ENCODE data around the gene PRKCE. TPM values are rescaled to one million over a fixed set of nuclear protein-coding genes. Genes with fewer than 3 reads are reported as not detected.

PRKCE gene
- total and polyA plus RNA-seq, 2 of the 8 experiments (the other 6 are each of a cell fraction or from before 2014, with no cell fraction given): 0.54 to 2.1 TPM

GRCh38 chr2:46227022-46227421 is 575.5 kb downstream of the PRKCE start:
- WGBS, 2 experiments (ENCODE audit: extremely low coverage in 1 of 2, insufficient coverage in 1 of 2, insufficient read length in 1 of 2, insufficient replicate concordance in 2 of 2, low coverage in 1 of 2, low lambda C conversion rate in 2 of 2, missing lambda C conversion rate in 1 of 2): 85% methylated on average over 3 of the region's 3 CpGs; no CpG with 5 or more reads in 1 of the 2 experiments
- no peak overlapping the region for H2BK20ac ChIP-seq (ENCODE audit: low read length)
- H3K27me3 ChIP-seq (replicated peaks in 1 of 4; ENCODE audit: control insufficient read depth in 3 of 4, extremely low read depth in 1 of 4, insufficient read depth in 3 of 4, low read length in 3 of 4): no peaks in the 10 kb centered on the region
- no peak for DNase-seq (ENCODE audit: low read depth in 1 of 2, low spot score in 2 of 2)
- no peak overlapping the region for H3K18ac ChIP-seq (ENCODE audit: extremely low read depth, low read length)
- H2AFZ ChIP-seq (ENCODE audit: low read length): no peak overlapping the region
- H2AK5ac ChIP-seq (ENCODE audit: low read depth, low read length): no peak overlapping the region
- no peak overlapping the region for H4K8ac ChIP-seq (ENCODE audit: extremely low read depth, insufficient read depth, low read length)
- H2BK15ac ChIP-seq (ENCODE audit: low read length): no peak overlapping the region
- H2BK12ac ChIP-seq (ENCODE audit: low read depth, low read length): no peak overlapping the region
- H2BK5ac ChIP-seq (ENCODE audit: low read depth, low read length): no peak overlapping the region
- peaks cover 8 to 16% (median 10%) of the 10 kb centered on the region in 4 experiments for H3K4me1 ChIP-seq (replicated peaks in 1 of 4; ENCODE audit: control insufficient read depth in 3 of 4, insufficient read depth in 4 of 4, low read length in 3 of 4)
- H4K91ac ChIP-seq (replicated peaks; ENCODE audit: insufficient read length, low read length): no peak overlapping the region
- H4K20me1 ChIP-seq (replicated peaks in 1 of 2; ENCODE audit: control insufficient read depth in 1 of 2, insufficient read depth in 2 of 2, low read length in 2 of 2): no peaks in the 10 kb centered on the region
- TF ChIP-seq SRF (IDR thresholded peaks at IDR 0.05; ENCODE audit: low read depth, low read length) (no peak), SUZ12 (IDR thresholded peaks at IDR 0.05; ENCODE audit: low read length) (no peak), POLR2A (IDR thresholded peaks at IDR 0.05; ENCODE audit: control extremely low read depth in 1 of 2, low read depth in 2 of 2, low read length in 2 of 2) (no peak), ATF3 (IDR thresholded peaks at IDR 0.05; ENCODE audit: insufficient read depth, low read depth, low read length) (no peak), CBX5 (IDR thresholded peaks at IDR 0.05; ENCODE audit: low read depth, low read length) (no peak), KDM4A (IDR thresholded peaks at IDR 0.05; ENCODE audit: low read depth, low read length, severe bottlenecking) (no peak), CEBPB (IDR thresholded peaks at IDR 0.05; ENCODE audit: low read depth, low read length) (no peak)
- no peak overlapping the region for H3K23ac ChIP-seq (ENCODE audit: insufficient read length)
- no peak overlapping the region for H3K4ac ChIP-seq (replicated peaks; ENCODE audit: insufficient read length, low read depth, low read length)
- ChIA-PET CTCF (ENCODE audit: partially characterized antibody) (interaction anchor here (0.7 to 0.8 kb wide), 2 partner anchors 8 to 214 kb away, joined by 3 read pairs; no protein-coding TSS in a partner anchor), POLR2A (ENCODE audit: partially characterized antibody) (no interaction called here)
- H3K4me3 ChIP-seq (ENCODE audit: extremely low read depth in 1 of 4, insufficient read depth in 2 of 4, low read depth in 3 of 4, low read length in 4 of 4): no peak overlapping the region
- no peak overlapping the region for H3K56ac ChIP-seq (replicated peaks; ENCODE audit: insufficient read length, low read depth, low read length)
- H3K14ac ChIP-seq (ENCODE audit: insufficient read length): no peak overlapping the region
- H4K5ac ChIP-seq (ENCODE audit: insufficient read length, low read depth, low read length): no peak overlapping the region
- H3K79me2 ChIP-seq (ENCODE audit: control insufficient read depth in 1 of 2, insufficient read depth in 2 of 2, low read length in 2 of 2): no peaks in the 10 kb centered on the region
- H2BK120ac ChIP-seq (replicated peaks; ENCODE audit: low read depth, low read length): no peak overlapping the region
- H3K9me3 ChIP-seq (ENCODE audit: insufficient read depth in 2 of 2, low read depth in 1 of 2, low read length in 1 of 2): no peaks in the 10 kb centered on the region; a peak in 1 of 4 replicates
- no peaks in the 10 kb centered on the region for H3K36me3 ChIP-seq (ENCODE audit: control insufficient read depth in 2 of 4, insufficient read depth in 4 of 4, low read length in 3 of 4)
- no peak overlapping the region for H3K4me2 ChIP-seq (ENCODE audit: insufficient read depth in 1 of 2, low read depth in 2 of 2, low read length in 2 of 2)
- FAIRE-seq: no peak
- no peaks in the 10 kb centered on the region for H3K79me1 ChIP-seq (ENCODE audit: low read depth, low read length)
- H3K23me2 ChIP-seq (ENCODE audit: low read depth, low read length): no peaks in the 10 kb centered on the region
- H3K9ac ChIP-seq (replicated peaks in 1 of 4; ENCODE audit: extremely low read depth in 1 of 4, low read depth in 3 of 4, low read length in 3 of 4): no peak overlapping the region
- no peak overlapping the region for H3K27ac ChIP-seq (ENCODE audit: low read depth, low read length)
